IMR-90 (cell line): ENCODE data around the gene ARHGAP24. TPM values are rescaled to one million over a fixed set of nuclear protein-coding genes. Genes with fewer than 3 reads are reported as not detected.

Experiments
- ATAC-seq: fragments of 200-7000 bp; cut with Tn5 transposase; 2 replicates; pipeline ENCODE4 v1.9.1; 2020; ENCODE audit warnings: low read depth, mild to moderate bottlenecking, moderate library complexity
- BruUV-seq: library from RNA; stranded (reverse); fragments of 400-500 nt; replicated peaks from 2 replicates; lab custom pipeline; 2021; lab: Mats Ljungman, UMichigan
- CTCF ChIA-PET: fragments of 300-600 bp; formaldehyde crosslinking; extraction: SDS; loops from one replicate; lab custom pipeline; 2021; ENCODE audit warnings: antibody characterized with exemption; lab: Yijun Ruan, JAX
- POLR2A ChIA-PET: fragments of 300-600 bp; sonication (Branson Sonifier 250); formaldehyde crosslinking; loops from one replicate; lab custom pipeline; 2022; ENCODE audit warnings: antibody characterized with exemption; ENCODE audit not compliant: unreplicated experiment; lab: Charles Lee
- DNase-seq: peaks from one replicate; pipeline ENCODE4 v3.0.0; 2013
- H2AFZ ChIP-seq: replicated peaks from 2 replicates; pipeline ENCODE3; 2013; ENCODE audit warnings: low read length, mild to moderate bottlenecking; ENCODE audit not compliant: poor library complexity
- H2AK5ac ChIP-seq: 2 replicates; pipeline ENCODE4 v1.6.1; 2013; ENCODE audit warnings: low read depth, low read length, inconsistent platforms
- H2AK9ac ChIP-seq: replicated peaks from 2 replicates; pipeline ENCODE3; 2013; ENCODE audit warnings: mild to moderate bottlenecking, low read depth, low read length, moderate library complexity; ENCODE audit not compliant: poor library complexity
- H2BK120ac ChIP-seq: 2 replicates; pipeline ENCODE4 v1.6.1; 2013; ENCODE audit warnings: low read depth, low read length, inconsistent platforms
- H2BK15ac ChIP-seq: 3 replicates; pipeline ENCODE4 v1.6.1; 2013; ENCODE audit warnings: low read depth, low read length, inconsistent platforms
- H2BK20ac ChIP-seq: 2 replicates; pipeline ENCODE4 v1.6.1; 2013; ENCODE audit warnings: low read depth, mild to moderate bottlenecking, inconsistent platforms, low read length, moderate library complexity
- H2BK5ac ChIP-seq: 2 replicates; pipeline ENCODE4 v1.6.1; 2013; ENCODE audit warnings: mild to moderate bottlenecking, low read depth, low read length, inconsistent platforms; ENCODE audit not compliant: poor library complexity, severe bottlenecking
- H3K14ac ChIP-seq: replicated peaks from 2 replicates; pipeline ENCODE4 v1.6.1; 2013; ENCODE audit warnings: low read depth, low read length, inconsistent platforms
- H3K18ac ChIP-seq: 2 replicates; pipeline ENCODE4 v1.6.1; 2013; ENCODE audit warnings: low read depth, low read length, control low read depth
- H3K23ac ChIP-seq: 2 replicates; pipeline ENCODE4 v1.6.1; 2013; ENCODE audit warnings: low read depth, low read length, inconsistent platforms
- H3K27ac ChIP-seq: 2 replicates; pipeline ENCODE4 v1.5.1; 2013; ENCODE audit warnings: mild to moderate bottlenecking, control low read depth, low read length; ENCODE audit not compliant: insufficient read depth
- H3K27me3 ChIP-seq: 2 replicates; pipeline ENCODE4 v1.6.1; 2013; ENCODE audit warnings: low read length; ENCODE audit not compliant: control insufficient read depth, insufficient read depth
- H3K36me3 ChIP-seq: 2 replicates; pipeline ENCODE4 v1.6.1; 2013; ENCODE audit warnings: low read length, mixed read lengths; ENCODE audit not compliant: control insufficient read depth, insufficient read depth
- H3K4ac ChIP-seq: 2 replicates; pipeline ENCODE4 v1.6.1; 2013; ENCODE audit warnings: low read depth, low read length, inconsistent platforms
- H3K4me1 ChIP-seq: 2 replicates; pipeline ENCODE4 v1.6.1; 2013; ENCODE audit warnings: low read length, mixed read lengths; ENCODE audit not compliant: control insufficient read depth, insufficient read depth
- H3K4me2 ChIP-seq: 2 replicates; pipeline ENCODE4 v1.6.1; 2013; ENCODE audit warnings: low read depth, mild to moderate bottlenecking, control low read depth, low read length, moderate library complexity
- H3K4me3 ChIP-seq: 2 replicates; pipeline ENCODE4 v1.5.1; 2013; ENCODE audit warnings: low read depth, mild to moderate bottlenecking, control low read depth, low read length, moderate library complexity; ENCODE audit not compliant: insufficient read depth
- H3K56ac ChIP-seq: 2 replicates; pipeline ENCODE4 v1.6.1; 2013; ENCODE audit warnings: low read length, inconsistent platforms; ENCODE audit not compliant: insufficient read depth; ENCODE audit errors: extremely low read depth
- H3K79me1 ChIP-seq, 2 experiments: 2 replicates each; pipeline ENCODE4 v1.6.1; 2013; ENCODE audit warnings: low read length in 2 of 2, inconsistent platforms in 1 of 2, low read depth in 1 of 2
- H3K9ac ChIP-seq: 2 replicates; pipeline ENCODE4 v1.6.1; 2013; ENCODE audit warnings: low read depth, low read length, control low read depth
- H3K9me1 ChIP-seq: 2 replicates; pipeline ENCODE4 v1.6.1; 2013; ENCODE audit warnings: low read length, inconsistent platforms; ENCODE audit not compliant: insufficient read depth
- H3K9me3 ChIP-seq: 2 replicates; pipeline ENCODE4 v1.6.1; 2013; ENCODE audit warnings: low read length; ENCODE audit not compliant: control insufficient read depth, insufficient read depth
- H4K20me1 ChIP-seq: 2 replicates; pipeline ENCODE4 v1.6.1; 2013; ENCODE audit warnings: low read length, inconsistent platforms; ENCODE audit not compliant: insufficient read depth
- H4K5ac ChIP-seq: 2 replicates; pipeline ENCODE4 v1.6.1; 2013; ENCODE audit warnings: mild to moderate bottlenecking, low read depth, low read length, control low read depth
- H4K8ac ChIP-seq, 2 experiments: 2 replicates each; pipeline ENCODE4 v1.6.1; 2013; ENCODE audit warnings: low read depth in 2 of 2, low read length in 2 of 2, control low read depth in 1 of 2, inconsistent platforms in 1 of 2
- H4K91ac ChIP-seq: 2 replicates; pipeline ENCODE4 v1.6.1; 2013; ENCODE audit warnings: low read depth, low read length, inconsistent platforms; ENCODE audit not compliant: insufficient read depth
- BHLHE40 ChIP-seq: fragments of 150-350 bp; IDR thresholded peaks from 2 replicates; pipeline ENCODE4 v1.6.1; 2016; ENCODE audit warnings: mild to moderate bottlenecking, low read depth, low read length
- CEBPB ChIP-seq: IDR thresholded peaks from 2 replicates; pipeline ENCODE4 v1.6.1; 2012; ENCODE audit warnings: low read depth, low read length, improper control_type of control experiment
- CHD1 ChIP-seq: IDR thresholded peaks from 2 replicates; pipeline ENCODE4 v1.6.1; 2012; ENCODE audit warnings: low read depth, low read length, improper control_type of control experiment
- CTCF ChIP-seq: conservative IDR thresholded peaks from 2 replicates; pipeline ENCODE4 v1.5.1; 2012; ENCODE audit warnings: mild to moderate bottlenecking, low read depth, low read length, improper control_type of control experiment
- ELK1 ChIP-seq: fragments of 150-350 bp; IDR thresholded peaks from 2 replicates; pipeline ENCODE4 v1.6.1; 2016; ENCODE audit warnings: low read depth, mild to moderate bottlenecking, low read length, moderate library complexity, borderline replicate concordance
- MAFK ChIP-seq: IDR thresholded peaks from 2 replicates; pipeline ENCODE4 v1.6.1; 2012; ENCODE audit warnings: low read depth, low read length, improper control_type of control experiment
- MAZ ChIP-seq: IDR thresholded peaks from 2 replicates; pipeline ENCODE4 v1.6.1; 2012; ENCODE audit warnings: low read depth, mild to moderate bottlenecking, low read length, improper control_type of control experiment, moderate library complexity, borderline replicate concordance
- MXI1 ChIP-seq: IDR thresholded peaks from 2 replicates; pipeline ENCODE4 v1.6.1; 2012; ENCODE audit warnings: low read depth, mild to moderate bottlenecking, low read length, moderate library complexity, borderline replicate concordance
- POLR2A ChIP-seq: IDR thresholded peaks from 2 replicates; pipeline ENCODE4 v1.6.1; 2012; ENCODE audit warnings: mild to moderate bottlenecking, low read depth, low read length
- RCOR1 ChIP-seq: IDR thresholded peaks from 2 replicates; pipeline ENCODE4 v1.6.1; 2012; ENCODE audit warnings: mild to moderate bottlenecking, low read length, improper control_type of control experiment; ENCODE audit not compliant: insufficient replicate concordance
- USF2 ChIP-seq: fragments of 150-350 bp; IDR thresholded peaks from 2 replicates; pipeline ENCODE4 v1.6.1; 2017; ENCODE audit warnings: mild to moderate bottlenecking, antibody characterized with exemption, low read length, low read depth
- WGBS, 2 experiments: methylation state at CpG; one replicate each; pipeline versions ENCODE4 v1.1.5 to v1.1.7; 2013; ENCODE audit warnings: missing lambda C conversion rate in 2 of 2; ENCODE audit not compliant: insufficient read length in 1 of 2; ENCODE audit errors: extremely low coverage in 2 of 2; 5-methylcytosine and 5-hydroxymethylcytosine counted together
- dilution Hi-C: fragments of 300-500 bp; cut with HindIII; formaldehyde crosslinking; loops from one replicate; pipeline ENCODE4 v1.14.3; 2018; ENCODE audit warnings: low sequenced_read_pairs; ENCODE audit not compliant: unreplicated experiment
- in situ Hi-C: fragments of 300-500 bp; cut with MboI; formaldehyde crosslinking; loops from 3 replicates; pipeline ENCODE4 v1.14.3; 2019; ENCODE audit warnings: low sequenced_read_pairs, inconsistent platforms, mixed read lengths
- intact Hi-C: fragments of 100-400 bp; cut with micrococcal nuclease; formaldehyde crosslinking; loops from 2 replicates; pipeline ENCODE4 v1.10.0; 2022
- polyA plus RNA-seq, 3 experiments: library from polyadenylated mRNA; depleted of rRNA; stranded (reverse); fragments of >200 nt; gene quantifications; 2 replicates each; pipeline ENCODE4 v1.2.3, GENCODE V29; 2012; ENCODE audit warnings: low replicate concordance in 1 of 3
- total RNA-seq: library from RNA; depleted of rRNA; stranded (reverse); fragments of >200 nt; gene quantifications from 2 replicates; pipeline ENCODE4 v1.2.3, GENCODE V29; 2012

The ARHGAP24 gene
- total and polyA plus RNA-seq, 2 of the 4 experiments (the other 2 are of a cell fraction) = 11.9 to 24.0 TPM

GRCh38 chr4:85673540-85673939 is 198.6 kb downstream of the ARHGAP24 start:
- Histone ChIP-seq H2BK5ac (no peak overlapping the region), H3K9me1 (no peaks in the 10 kb centered on the region), H3K18ac (no peak overlapping the region), H3K4ac (no peak overlapping the region), H3K14ac (no peak overlapping the region), H3K36me3 (no peaks in the 10 kb centered on the region), H3K4me1 (no peaks in the 10 kb centered on the region; the same call in 1 of the 2 replicates), H4K8ac (no peak overlapping the region), H4K20me1 (no peaks in the 10 kb centered on the region), H2BK20ac (no peak overlapping the region), H4K5ac (no peak overlapping the region), H3K4me2 (no peak overlapping the region), H4K91ac (no peak overlapping the region), H2AFZ (no peak overlapping the region), H3K27me3 (no peaks in the 10 kb centered on the region), H3K23ac (no peak overlapping the region), H3K27ac (no peak overlapping the region), H2BK120ac (no peak overlapping the region), H2AK9ac (no peak overlapping the region), H3K9ac (no peak overlapping the region), H3K56ac (no peak overlapping the region), H3K4me3 (no peak overlapping the region), H2AK5ac (no peak overlapping the region), H2BK15ac (no peak overlapping the region), H3K9me3 (no peaks in the 10 kb centered on the region), H3K79me1 (no peaks in the 10 kb centered on the region)
- ATAC-seq (no peak), DNase-seq (no peak)
- in situ Hi-C loops (no loop called here), dilution Hi-C loops (no loop called here), intact Hi-C loops (no loop called here)
- no TSS peak for BruUV-seq
- WGBS, 2 experiments = no CpG with 5 or more reads among the region's 2 CpGs
- POLR2A ChIA-PET = no interaction called here
- CTCF ChIA-PET = no interaction called here
- TF ChIP-seq RCOR1 (no peak), MXI1 (no peak), BHLHE40 (no peak), USF2 (no peak), MAZ (no peak), CHD1 (no peak), ELK1 (no peak), POLR2A (no peak), CEBPB (no peak), MAFK (no peak), CTCF (no peak)
